T-helper 2 cell treated with Interferon-gamma antibody and Interleukin-4, amounts not matched to agents 100 ng/mL and 5 ng/mL, for 36 hours (primary cell): ENCODE measurements around the gene AGRP. TPM values are rescaled to one million over a fixed set of nuclear protein-coding genes. Genes with fewer than 3 reads are reported as not detected.

Experiments used
- intact Hi-C: fragments of 100-400 bp; cut with micrococcal nuclease; formaldehyde crosslinking; loops from one replicate; pipeline ENCODE4 v1.15.1; 2023
- total RNA-seq: library from RNA; stranded (reverse); gene quantifications from 2 replicates; pipeline ENCODE4 v1.2.3, GENCODE V29; 2022

Gene AGRP, protein sequence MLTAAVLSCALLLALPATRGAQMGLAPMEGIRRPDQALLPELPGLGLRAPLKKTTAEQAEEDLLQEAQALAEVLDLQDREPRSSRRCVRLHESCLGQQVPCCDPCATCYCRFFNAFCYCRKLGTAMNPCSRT
- total RNA-seq, result not detected in 2 replicates

DNA sequence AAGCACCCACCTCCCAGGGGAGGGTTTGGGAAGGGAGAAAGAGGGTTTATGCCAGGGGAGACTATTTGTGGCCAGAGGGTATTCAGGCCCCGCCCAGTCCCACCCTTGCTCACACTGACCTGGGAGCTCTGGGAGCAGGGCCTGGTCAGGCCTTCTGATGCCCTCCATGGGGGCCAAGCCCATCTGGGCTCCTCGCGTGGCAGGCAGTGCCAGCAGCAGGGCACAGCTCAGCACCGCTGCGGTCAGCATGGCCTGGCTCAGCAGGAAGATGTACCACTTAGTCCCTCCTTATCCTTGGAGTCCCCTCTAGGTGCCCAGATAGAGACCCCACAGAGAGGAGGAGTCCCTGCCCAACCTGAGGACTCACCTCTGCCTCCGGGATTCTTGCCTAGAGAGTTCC, at the start of gene AGRP:
Gene AGRP, minus strand, starts transcription at position 398 of the 400 bp plus-strand sequence. Its CDS starts 149 bp downstream, at position 249.
- intact Hi-C loops, result no loop called here

DNA sequence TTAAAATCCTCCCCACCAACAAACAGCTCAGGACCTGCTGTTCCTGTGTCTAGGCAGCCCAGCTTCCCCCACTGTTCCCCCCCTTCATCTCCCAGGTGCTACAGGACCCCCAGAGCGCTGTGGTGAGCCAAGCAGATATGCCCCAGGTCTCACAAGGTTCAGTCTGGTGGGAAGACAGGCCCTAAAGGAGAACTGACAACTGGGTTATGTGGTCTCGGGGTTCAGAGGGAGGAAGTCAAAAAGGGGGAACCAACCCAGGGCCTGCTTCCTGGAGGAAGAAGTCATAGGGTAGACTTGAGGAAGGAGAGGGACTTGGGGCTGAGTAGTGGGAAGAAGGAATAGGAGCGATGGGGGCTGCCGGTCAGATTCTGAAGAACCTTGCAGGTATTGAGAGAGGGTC, 47.9 kb upstream of the AGRP start:
- intact Hi-C loops, result no loop called here

DNA sequence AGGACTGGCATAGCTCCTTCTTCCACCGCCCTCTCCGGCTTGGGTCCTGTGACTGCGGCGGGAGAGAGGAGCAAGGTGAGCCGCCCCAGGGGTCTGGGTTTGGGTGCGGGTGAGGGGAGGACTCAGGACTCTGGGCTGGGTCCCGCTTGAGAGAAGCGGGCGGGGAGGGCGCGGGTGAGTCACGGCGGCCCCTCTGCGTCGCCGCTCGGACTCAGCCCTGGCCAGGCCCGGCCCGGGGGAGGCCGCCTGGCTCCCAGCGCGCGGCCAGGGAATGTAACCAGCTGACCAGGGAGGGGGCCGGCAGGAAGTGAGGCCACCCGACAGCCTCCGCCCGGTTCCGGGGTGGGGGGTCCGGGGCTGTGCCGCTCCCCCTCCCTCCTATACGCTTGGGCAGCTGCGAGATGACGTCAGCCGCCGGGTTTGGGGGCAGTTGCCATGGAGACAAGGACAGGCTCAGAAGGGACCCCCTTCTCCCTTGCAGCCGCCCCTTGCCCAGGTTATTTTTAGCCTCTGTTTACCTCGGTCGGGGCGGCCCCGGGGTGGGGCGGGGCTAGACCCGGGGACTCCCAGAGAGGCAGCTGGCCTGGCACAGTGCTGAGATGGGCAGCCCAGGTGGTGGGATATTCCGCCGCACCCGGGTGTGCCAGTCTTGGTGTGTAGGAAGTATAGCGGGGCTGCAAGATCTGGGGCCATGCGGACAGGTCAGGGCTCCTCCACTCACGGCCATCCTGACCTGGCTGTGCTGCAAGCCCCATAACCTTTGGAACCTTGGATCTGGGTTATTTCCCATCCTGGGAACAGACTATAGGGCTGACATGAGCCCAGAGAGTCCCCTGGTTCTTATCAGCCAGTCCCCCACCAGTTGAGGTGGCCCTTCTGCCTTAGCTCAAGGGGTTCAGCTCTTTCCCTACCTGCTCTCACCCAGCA, 46.9 kb upstream of the AGRP start:
- intact Hi-C loops, result no loop called here

DNA sequence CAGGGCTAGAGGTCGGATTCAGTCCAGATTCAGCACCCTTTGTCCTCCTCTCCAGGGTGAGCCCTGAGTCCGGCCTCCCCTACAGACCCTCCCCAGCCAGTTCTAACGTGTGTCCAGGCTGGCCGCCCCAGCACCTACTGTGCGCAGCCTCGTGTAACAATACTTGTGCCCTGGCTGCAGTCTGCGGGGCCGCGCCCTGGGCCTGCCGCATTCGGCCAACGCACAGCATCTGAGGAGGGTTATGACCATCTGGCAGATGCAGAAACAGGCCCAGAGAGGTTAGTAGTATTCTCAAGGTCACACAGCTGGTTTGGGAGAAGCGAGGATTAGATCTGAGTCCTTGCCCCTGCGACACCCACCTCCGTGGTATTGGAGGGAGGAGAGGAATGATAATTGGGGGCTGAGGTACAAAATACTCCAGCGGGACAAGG, 46.2 kb upstream of the AGRP start:
- intact Hi-C loops, result no loop called here

DNA sequence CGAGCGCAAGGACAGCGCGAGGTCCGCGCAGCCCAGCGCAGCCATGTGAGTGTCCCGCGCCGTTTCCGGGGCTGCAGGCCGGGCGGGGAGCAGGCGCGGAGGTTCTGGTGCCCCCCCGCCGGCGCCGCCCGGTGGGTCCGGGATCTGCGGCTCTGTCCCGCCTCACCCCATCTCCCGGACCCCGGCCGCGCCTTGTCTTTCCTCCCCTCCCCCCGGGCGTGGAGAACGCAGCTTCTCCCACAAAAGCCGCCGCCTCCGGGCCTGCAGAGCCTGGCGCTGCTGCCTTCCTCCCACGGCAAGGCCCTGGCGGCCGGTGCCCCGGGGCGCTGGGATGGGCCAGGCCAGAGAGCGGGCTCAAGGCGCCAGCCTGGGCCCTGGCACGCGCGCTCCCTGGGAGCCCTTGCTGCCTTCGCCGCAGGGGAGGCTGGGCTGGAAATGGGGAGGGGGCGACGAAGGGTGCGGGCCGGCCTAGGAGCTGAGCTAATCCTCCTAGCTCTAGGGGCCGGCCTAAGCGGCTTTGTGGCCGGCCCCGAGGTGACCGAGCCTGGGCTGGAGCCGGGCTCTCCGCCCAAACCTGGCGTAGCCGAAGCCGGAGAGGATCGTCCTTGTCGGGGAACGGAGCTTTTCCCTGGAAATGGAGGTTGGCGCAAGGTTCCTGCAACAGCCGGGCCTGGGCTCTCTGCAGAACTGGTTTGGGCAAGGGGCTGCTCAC, 45.7 kb upstream of the AGRP start:
- intact Hi-C loops, result loop anchor here (1.0 kb wide), 1 partner anchor 8 kb away; no protein-coding TSS in a partner anchor

DNA sequence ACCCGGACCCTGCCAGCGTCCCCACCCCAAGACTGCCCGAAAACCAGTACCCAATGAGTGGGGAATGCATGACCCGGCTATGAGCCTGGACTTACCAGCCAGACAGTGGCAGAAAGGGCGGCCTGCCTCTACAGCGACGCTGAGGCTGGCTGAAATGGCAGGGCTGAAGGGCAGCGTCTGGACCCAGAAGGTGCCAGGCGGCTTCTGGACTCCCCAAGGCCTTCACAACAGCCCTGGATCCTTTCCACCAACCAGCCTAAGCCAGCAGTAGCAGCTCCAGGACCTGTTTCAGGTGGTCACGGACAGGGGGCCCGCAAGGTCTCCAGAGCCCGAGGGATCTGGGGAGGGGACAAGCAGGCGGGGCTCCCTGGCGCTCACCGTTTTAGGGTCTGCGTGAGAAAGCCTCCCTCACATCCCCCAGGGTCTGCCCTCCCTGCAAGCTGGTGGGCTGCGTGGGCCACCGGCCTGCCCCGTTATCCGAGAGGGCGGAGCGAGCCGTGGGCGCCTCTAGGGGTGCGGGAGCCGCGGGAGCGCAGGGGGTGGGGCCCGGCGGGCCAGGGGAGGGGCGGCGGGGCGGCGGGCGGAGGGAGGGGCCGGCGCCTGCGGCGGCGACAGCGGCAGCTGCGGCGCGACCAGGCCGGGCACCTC, 45.0 kb upstream of the AGRP start, which contains the start of gene RIPOR1:
Gene RIPOR1, plus strand, starts transcription at position 608 of the 648 bp plus-strand sequence. CDS start 9,618 bp downstream, outside the sequence.
- intact Hi-C loops, result loop anchor here (1.0 kb wide), 1 partner anchor 9 kb away; no protein-coding TSS in a partner anchor

DNA sequence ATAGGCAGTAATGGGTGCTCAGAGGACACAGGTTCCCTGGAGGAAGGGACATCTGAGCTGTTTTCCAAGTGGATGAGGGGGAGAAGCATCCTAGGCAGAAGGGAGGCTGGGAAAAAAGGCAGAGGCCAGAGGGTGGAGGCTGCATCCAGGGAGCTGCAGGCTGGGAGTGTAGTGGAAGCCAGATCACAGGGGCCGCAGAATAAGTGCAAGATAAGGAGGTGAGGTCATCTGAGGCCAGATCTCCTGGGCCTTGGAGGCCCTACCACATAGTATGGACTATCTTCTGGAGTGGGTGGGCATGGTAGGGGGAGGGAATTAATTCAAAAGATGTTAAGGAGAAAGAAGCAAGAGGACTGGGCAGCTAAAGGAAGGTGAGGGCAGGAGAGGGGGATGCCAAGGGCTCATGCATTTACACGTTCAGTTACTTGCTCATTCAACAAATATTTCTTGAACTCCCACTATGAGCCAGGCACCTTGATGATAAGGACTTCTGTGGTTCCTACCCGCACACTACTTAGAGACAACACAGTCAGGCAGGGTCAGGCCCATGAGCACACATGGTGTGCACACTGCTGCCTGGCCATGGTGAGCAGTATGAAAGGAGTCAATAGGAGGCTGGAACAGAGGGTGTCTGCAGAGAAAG, 42.9 kb upstream of the AGRP start:
- intact Hi-C loops, result no loop called here

DNA sequence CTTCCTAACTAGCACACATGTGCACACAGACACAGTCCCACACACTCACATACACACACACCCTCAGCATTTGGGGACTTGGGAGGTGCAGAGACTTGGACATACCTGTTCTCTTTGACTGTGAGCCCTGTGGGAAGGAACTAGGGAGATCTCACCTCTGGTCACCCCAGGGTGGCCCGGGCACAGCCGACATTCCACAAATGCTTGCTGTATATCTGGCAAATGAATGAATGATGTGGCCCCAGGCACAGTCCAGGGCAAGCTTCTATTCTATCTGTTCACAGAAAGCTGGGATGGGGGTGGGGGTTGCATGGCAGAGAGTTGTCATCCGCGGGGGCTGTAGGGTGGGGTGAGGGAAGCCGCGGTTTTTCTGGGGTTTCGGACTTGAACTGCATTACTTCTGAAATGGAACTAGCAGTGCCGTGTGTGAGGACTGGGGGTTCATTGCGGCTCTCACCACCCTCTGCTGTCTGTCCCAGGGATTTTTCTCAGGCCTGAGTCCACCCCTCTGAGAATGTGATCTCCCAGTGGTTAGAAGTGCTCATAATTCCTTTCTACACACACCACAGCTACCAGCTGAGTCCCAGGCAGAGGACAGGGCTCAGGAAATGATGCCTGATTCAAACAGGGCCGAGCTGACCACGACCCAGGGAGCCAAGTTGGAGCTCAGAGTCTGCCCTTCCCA, 42.0 kb upstream of the AGRP start:
- intact Hi-C loops, result no loop called here

DNA sequence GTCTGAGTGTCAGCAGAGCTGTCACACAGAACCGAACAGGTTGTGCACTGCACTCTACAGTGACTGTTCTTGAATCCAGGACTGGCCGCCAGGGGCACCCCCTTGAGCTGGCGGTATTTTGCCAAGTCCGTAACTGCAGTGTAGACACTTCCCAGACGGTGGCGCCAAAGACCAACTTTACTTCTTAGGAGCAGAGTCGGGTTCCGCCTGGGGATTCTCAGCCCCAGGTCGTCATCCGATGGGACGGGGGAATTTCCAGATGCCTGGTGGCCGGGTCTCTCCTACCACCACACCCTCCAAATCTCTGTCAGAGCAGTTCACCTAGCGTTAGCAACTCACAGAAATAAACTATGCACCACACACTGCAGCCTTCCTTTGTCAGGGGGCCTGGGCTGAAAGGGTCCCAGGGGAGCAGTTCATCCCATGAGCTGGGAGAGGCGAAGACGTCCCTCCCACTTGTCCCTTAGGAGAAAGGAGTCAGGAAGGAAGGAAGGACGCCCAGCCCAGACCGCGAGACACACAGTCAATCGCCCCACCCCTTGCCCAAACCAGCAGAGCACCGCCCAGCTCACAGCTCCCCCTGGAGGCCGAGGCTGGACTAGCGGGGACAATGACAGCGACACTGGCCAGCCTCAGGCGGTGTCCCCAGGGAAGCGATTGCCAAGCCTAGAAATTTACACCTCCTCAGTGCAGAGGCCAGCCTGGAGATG, 37.9 kb upstream of the AGRP start:
- intact Hi-C loops, result loop anchor here (1.0 to 2.0 kb wide), 8 partner anchors 17 to 416 kb away; partner anchors contain the start of genes ACD, CTCF, PARD6A and PSMB10

DNA sequence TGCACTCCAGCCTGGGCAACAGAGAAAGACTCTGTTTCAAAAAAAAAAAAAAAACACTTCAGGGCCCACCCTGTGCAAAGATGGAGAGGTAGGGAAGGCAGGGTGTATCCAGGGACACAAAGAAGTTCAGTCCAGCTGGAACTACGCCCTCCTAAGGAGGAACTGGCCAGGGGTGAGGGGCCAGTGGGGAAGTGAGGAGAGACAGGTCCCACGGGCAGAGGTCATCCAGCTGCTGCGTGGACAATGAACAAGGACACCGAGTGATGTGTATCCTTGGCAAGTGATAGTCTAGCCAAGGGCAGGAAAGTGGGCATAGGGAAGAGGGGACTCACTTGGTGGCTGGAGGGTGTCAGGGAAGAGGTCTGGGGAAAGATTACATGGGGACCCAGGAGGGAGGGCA, 35.9 kb upstream of the AGRP start:
- intact Hi-C loops, result no loop called here

DNA sequence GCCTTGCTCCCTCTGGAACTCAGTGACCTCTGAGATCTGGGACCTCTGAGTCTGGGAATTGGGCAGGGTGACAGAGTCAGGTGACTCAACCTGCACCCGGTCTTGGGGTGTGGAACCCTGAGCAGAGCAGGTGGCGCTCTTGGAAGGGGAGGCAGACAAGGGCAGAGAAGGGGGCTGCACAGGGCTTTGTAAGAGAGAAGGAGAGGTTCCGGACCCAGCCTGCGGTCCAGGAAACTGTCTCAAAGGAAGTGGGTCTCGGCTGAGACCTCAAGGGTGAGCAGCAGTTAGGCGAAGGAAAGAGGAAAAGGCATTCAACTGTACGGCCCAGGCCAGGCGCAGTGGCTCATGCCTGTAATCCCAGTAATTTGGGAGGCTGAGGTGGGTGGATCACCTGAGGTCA, 35.3 kb upstream of the AGRP start:
- intact Hi-C loops, result no loop called here

DNA sequence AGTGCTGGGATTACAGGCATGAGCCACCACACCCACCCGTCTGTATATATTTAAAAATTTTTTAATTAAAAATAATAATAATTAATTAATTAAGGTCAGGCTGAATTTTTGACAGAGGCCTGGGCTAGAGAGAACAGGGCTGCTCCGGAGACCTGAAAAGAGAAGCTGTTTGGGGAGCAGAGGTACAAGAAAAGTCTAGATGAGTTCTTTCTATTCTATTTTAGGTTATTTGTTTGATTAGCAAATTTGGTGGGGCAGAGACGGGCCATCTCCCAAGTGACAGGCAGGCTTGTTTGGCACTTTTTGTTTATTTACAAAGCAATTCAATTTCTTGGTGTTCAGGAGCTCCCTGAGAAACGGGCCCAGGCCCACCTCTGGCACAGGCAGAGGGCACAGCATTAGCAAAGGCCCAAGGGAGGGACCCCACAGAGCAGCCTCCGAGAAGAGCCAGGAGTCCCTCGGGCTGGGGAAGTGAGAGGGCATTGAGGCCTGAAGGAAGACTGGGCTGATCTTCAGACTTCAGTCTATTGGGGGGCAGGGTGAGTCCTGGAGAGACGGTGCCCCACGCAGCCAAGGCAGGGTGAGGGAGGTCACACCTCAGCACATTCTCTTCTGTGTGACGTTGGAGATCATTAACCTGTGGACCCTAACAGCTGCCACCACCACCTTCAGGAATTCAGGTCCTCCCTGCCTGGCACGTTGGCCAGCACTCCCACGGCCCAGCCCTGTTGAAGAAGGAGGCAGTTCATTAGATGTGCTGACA, 34.5 kb upstream of the AGRP start:
- intact Hi-C loops, result no loop called here

DNA sequence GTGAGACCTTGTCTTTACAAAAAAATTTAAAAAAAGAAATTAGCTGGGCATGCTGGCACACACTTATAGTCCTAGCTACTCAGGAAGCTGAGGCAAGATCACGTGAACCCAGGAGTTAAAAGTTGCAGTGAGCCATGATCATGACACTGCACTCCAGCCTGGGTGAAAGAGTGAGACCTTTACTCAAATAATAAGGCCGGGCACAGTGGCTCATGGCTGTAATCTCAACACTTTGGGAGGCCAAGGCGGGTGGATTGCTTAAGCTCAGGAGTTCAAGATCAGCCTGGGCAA, 33.8 kb upstream of the AGRP start:
- intact Hi-C loops, result no loop called here

DNA sequence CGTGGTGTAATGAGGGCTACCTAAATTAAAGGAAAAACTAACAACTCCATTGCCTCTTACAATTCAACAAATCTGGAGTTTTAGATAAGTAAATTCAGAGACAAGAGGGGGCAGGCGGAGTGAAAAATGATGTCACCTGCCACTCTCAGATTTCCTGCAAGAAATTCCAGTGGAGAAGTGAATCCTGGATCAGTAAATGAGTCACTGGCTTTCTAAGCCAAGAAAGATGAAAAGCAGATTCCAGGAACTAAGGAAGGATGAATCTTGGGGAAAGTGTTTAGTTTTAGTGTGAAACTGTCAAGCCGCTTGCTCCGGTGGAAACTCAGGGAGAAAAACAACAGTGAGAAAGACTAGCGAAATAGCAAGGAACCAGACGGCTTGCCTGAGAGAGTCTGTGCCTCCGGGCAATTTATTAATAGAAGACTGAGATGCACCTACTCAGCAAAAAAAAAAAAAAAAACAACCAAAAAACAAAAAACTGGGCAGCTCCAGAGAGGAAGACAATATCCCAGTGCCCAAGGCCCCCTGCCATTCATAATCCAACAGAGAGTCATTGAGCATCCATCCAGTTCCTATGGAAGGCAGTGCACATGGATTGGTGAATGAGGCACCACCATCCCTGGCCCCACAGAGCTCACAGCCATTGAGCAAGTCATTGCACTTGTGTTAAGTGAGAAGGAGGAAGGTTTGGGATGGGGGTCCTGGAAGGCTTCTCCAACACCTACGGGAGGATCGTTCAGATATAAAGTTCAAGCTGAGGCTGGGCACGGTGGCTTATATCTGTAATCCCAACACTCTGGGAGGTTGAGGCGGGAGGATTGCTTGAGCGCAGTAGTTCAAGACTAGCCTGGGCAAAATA, 33.2 kb upstream of the AGRP start:
- intact Hi-C loops, result no loop called here

DNA sequence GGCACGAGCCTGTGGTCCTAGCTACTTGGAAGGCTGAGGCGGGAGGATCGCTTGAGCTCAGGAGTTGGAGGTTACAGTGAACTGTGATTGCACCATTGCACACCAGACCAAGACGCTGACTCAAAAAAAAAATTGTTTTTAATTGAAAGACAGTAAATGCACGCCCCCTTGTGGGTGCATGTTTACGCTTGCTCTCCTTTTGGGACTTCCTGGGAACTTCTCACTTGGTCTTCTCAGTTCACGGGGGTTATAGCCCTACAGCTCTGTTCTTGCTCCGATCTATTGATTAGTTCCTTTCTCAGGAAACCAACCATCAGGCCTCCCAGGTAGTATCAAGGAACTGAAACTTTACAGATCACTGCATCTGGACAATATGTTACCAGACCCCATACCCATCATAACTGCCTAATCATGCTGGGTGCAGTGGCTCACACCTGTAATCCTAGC, 31.1 kb upstream of the AGRP start:
- intact Hi-C loops, result loop anchor here (1.0 kb wide), 2 partner anchors 20 to 33 kb away; partner anchors contain the start of gene ATP6V0D1

DNA sequence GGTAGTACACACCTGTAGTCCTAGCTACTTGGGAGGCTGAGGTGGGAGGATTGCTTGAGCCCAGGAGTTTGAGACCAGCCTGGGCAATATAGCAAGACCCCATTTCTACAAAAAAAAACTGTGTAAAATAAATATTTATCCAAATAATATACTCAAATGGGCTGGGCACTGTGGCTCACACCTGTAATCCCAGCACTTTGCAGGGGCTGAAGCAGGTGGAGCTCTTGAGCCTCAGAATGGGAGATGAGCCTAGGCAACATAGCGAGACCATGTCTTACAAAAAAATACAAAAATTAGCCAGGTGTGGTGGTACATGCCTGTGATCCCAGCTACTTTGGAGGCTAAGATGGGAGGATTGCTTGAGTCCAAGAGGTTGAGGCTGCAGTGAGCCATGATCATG, 30.5 kb upstream of the AGRP start:
- intact Hi-C loops, result loop anchor here (1.0 kb wide), 2 partner anchors 20 to 33 kb away; partner anchors contain the start of gene ATP6V0D1

DNA sequence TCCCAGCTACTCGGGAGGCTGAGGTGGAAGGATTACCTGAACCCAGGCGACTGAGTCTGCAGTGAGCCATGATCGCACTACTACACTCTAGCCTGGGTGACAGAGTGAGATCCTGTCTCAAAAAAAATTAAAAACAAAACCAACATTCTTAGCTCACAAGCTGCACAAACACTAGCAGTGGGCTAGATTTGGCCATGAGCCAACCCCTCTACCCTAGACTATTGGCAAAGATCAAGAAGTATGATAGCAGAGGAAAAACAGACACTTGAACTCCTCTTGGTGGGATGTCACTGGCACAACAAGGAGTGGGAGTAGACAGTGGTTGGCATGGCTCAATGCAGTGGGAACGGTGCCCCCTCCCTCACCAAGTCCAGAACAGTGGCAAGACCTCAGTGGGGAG, 25.7 kb upstream of the AGRP start:
- intact Hi-C loops, result no loop called here

DNA sequence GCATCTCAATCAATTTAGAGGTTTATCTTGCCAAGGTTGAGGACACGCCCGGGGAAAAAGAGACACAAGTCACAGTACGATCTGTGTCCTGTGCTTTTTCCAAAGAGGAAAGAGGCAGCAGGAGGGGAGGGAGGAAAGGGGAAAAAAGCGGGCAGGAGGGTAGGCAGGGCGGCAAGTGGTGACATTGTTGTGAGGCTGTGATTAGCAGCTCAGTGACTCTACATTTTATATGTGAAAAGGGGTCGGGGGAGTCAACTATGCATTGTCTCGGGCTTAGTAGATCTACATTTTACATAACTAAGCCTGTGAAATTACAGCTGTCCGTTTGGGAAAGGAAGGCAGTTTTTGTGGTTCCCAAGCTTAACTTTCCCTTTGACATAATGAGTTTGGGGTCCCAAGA, 23.1 kb upstream of the AGRP start:
- intact Hi-C loops, result no loop called here
